Left renal pelvis (tissue), 4 donors: Measurements from ENCODE around the gene ANKMY1. TPM values are rescaled to one million over a fixed set of nuclear protein-coding genes. Genes with fewer than 3 reads are reported as not detected.

ENCODE experiments used
- DNase-seq, 4 donors: peaks; one replicate each; pipeline ENCODE4 v3.0.0-alpha.2; 2013; ENCODE audit warnings: low read depth in 4 of 4, low spot score in 3 of 4
- polyA plus RNA-seq, 4 donors: library from polyadenylated mRNA; unstranded; fragments of 120-200 nt; gene quantifications; one replicate each; pipeline ENCODE4 v1.2.1, GENCODE V29; 2013; ENCODE audit not compliant: insufficient read length in 4 of 4

The ANKMY1 gene
- polyA plus RNA-seq, 4 donors = 10.0 to 17.8 (median 11.1) TPM

GRCh38 chr2:240462707-240463273 lies 95.0 kb downstream of the ANKMY1 start:
- no peak for DNase-seq

- no peak for DNase-seq
These were observed 95.6 kb downstream of the ANKMY1 start for GRCh38 chr2:240462073-240462706.

GRCh38 chr2:240461471-240462072 lies 96.2 kb downstream of the ANKMY1 start:
- no peak for DNase-seq

GRCh38 chr2:240460781-240461431 lies 96.9 kb downstream of the ANKMY1 start:
- DNase-seq = no peak

GRCh38 chr2:240460253-240460711 lies 97.5 kb downstream of the ANKMY1 start:
- DNase-seq = no peak

- no peak for DNase-seq
These were observed 98.2 kb downstream of the ANKMY1 start for GRCh38 chr2:240459401-240460252.

- DNase-seq = no peak
These were observed 98.8 kb downstream of the ANKMY1 start for GRCh38 chr2:240458900-240459391.

- DNase-seq = no peak
These were observed 99.5 kb downstream of the ANKMY1 start for GRCh38 chr2:240458044-240458899.

GRCh38 chr2:240457223-240458043 lies 100.4 kb downstream of the ANKMY1 start:
- DNase-seq = no peak

GRCh38 chr2:240456447-240457222 lies 101.2 kb downstream of the ANKMY1 start:
- DNase-seq = no peak

- no peak for DNase-seq
These were observed 101.9 kb downstream of the ANKMY1 start for GRCh38 chr2:240455647-240456446.

- DNase-seq = no peak
These were observed 102.5 kb downstream of the ANKMY1 start for GRCh38 chr2:240455272-240455646.

- DNase-seq = no peak
These were observed 103.5 kb downstream of the ANKMY1 start for GRCh38 chr2:240454106-240454901.

GRCh38 chr2:240453461-240454105 lies 104.2 kb downstream of the ANKMY1 start:
- DNase-seq = no peak

GRCh38 chr2:240452462-240453256 lies 105.1 kb downstream of the ANKMY1 start:
- no peak for DNase-seq
